GM10266 (cell line): ENCODE data around the gene FANCG.

ENCODE experiments used
- DNase-seq: peaks from one replicate; pipeline ENCODE4 v3.0.0; 2012; ENCODE audit errors: extremely low spot score
- CTCF ChIP-seq: IDR thresholded peaks from 2 replicates; pipeline ENCODE4 v1.5.1; 2012; ENCODE audit warnings: mild to moderate bottlenecking, low read depth; ENCODE audit not compliant: control insufficient read depth, insufficient read depth; ENCODE audit errors: missing control alignments

FANCG gene

GRCh38 chr9:35079426-35080341 is at the start of gene FANCG:
Gene FANCG (minus strand): TSS chr9:35079942. CDS start chr9:35079524, 418 bp downstream.
- peak; percentile 89 for DNase-seq
- TF ChIP-seq CTCF = no peak

GRCh38 chr9:35116898-35117551 is 37.3 kb upstream of the FANCG start:
- TF ChIP-seq CTCF = peak; percentile 96
- DNase-seq = peak; percentile 80

GRCh38 chr9:35116539-35116897 is 36.8 kb upstream of the FANCG start:
- TF ChIP-seq CTCF = no peak
- no peak for DNase-seq

- peak; percentile 87 for DNase-seq
- TF ChIP-seq CTCF = no peak
These were observed 36.2 kb upstream of the FANCG start, which contains the start of gene ATOSB for GRCh38 chr9:35115680-35116538. Gene ATOSB (minus strand): TSS chr9:35115862. CDS start chr9:35108274, 7,588 bp downstream.

GRCh38 chr9:35114840-35115628 is 35.3 kb upstream of the FANCG start:
- DNase-seq = peak; percentile 47

More at GRCh38 chr9:35114840-35115628, 35.3 kb upstream of the FANCG start:
- no peak for TF ChIP-seq CTCF
